K562 (cell line): Measurements from ENCODE around the gene RPL35. TPM values are rescaled to one million over a fixed set of nuclear protein-coding genes. Genes with fewer than 3 reads are reported as not detected.

Experiments used
- ATAC-seq: fragments of 200-7000 bp; cut with Tn5 transposase; 3 replicates; pipeline ENCODE4 v1.9.1; 2020; ENCODE audit warnings: moderate library complexity
- BruUV-seq: library from RNA; stranded (reverse); fragments of 400-500 nt; replicated peaks from 2 replicates; lab custom pipeline; 2021; lab: Mats Ljungman, UMichigan
- CTCF ChIA-PET: fragments of 300-600 bp; formaldehyde crosslinking; extraction: SDS; loops from one replicate; lab custom pipeline; 2021; ENCODE audit warnings: low intra/inter-chr PET ratio; lab: Yijun Ruan, JAX
- POLR2A ChIA-PET: fragments of 300-600, 350-650 bp; sonication (Branson Sonifier 250); formaldehyde crosslinking; extraction: SDS; loops from one replicate; lab custom pipeline; 2021; ENCODE audit warnings: antibody characterized with exemption, inconsistent platforms; lab: Yijun Ruan, JAX
- DNase-seq, 4 experiments: peaks; one replicate each; pipeline versions ENCODE4 v3.0.0 to v3.0.0-alpha.2; 2011 to 2018; ENCODE audit warnings: low spot score in 3 of 4, mixed read lengths in 3 of 4; ENCODE audit errors: extremely low read depth in 1 of 4
- FAIRE-seq: peaks from 2 replicates; lab custom pipeline; 2011; peaks lifted over from hg19 to GRCh38; lab: Jason Lieb, UNC
- H2AFZ ChIP-seq: 2 replicates; pipeline ENCODE4 v1.6.0; 2011; ENCODE audit warnings: low read depth, low read length, control low read depth, inconsistent platforms
- H3K27ac ChIP-seq: fragments of 200-600 bp; 3 replicates; pipeline ENCODE4 v1.8.0; 2011; ENCODE audit warnings: low read depth, mild to moderate bottlenecking, control low read depth, inconsistent platforms, low read length, moderate library complexity, mixed read lengths; ENCODE audit errors: extremely low read depth
- H3K27me3 ChIP-seq, 2 experiments: fragments of 300-600 bp in 1 of 2; 2 replicates in 1 of 2; 3 replicates in 1 of 2; pipeline versions ENCODE4 v1.6.0 to v1.8.0; 2011; ENCODE audit warnings: inconsistent platforms in 2 of 2, low read length in 2 of 2, mild to moderate bottlenecking in 1 of 2, mixed read lengths in 1 of 2, moderate library complexity in 1 of 2; ENCODE audit not compliant: control insufficient read depth in 2 of 2, insufficient read depth in 2 of 2
- H3K36me3 ChIP-seq: fragments of 300-600 bp; 3 replicates; pipeline ENCODE4 v1.8.0; 2011; ENCODE audit warnings: mild to moderate bottlenecking, low read length, inconsistent platforms; ENCODE audit not compliant: control insufficient read depth, insufficient read depth
- H3K4me1 ChIP-seq, 2 experiments: fragments of 200-600 bp in 1 of 2; replicated peaks in 1 of 2; 2 replicates in 1 of 2; 3 replicates in 1 of 2; pipeline versions ENCODE4 v1.5.1 to v1.8.0; 2011; ENCODE audit warnings: inconsistent platforms in 2 of 2, low read length in 2 of 2, mild to moderate bottlenecking in 1 of 2, mixed read lengths in 1 of 2, moderate library complexity in 1 of 2; ENCODE audit not compliant: control insufficient read depth in 2 of 2, insufficient read depth in 2 of 2
- H3K4me2 ChIP-seq: 2 replicates; pipeline ENCODE4 v1.6.1; 2011; ENCODE audit warnings: low read length, control low read depth, inconsistent platforms, mixed read lengths; ENCODE audit not compliant: insufficient read depth
- H3K4me3 ChIP-seq: fragments of 200-600 bp; sonication (generic), shearing (Covaris generic); 2 replicates; pipeline ENCODE4 v1.5.1; 2016; ENCODE audit warnings: control low read depth, inconsistent platforms
- H3K79me2 ChIP-seq: fragments of 200-600 bp; 3 replicates; pipeline ENCODE4 v1.8.0; 2011; ENCODE audit warnings: low read length, inconsistent platforms; ENCODE audit not compliant: control insufficient read depth, insufficient read depth
- H3K9ac ChIP-seq, 2 experiments: 2 replicates each; pipeline versions ENCODE4 v1.6.0 to v1.6.1; 2011; ENCODE audit warnings: low read depth in 2 of 2, low read length in 2 of 2, control low read depth in 1 of 2, inconsistent platforms in 1 of 2, mild to moderate bottlenecking in 1 of 2, mixed read lengths in 1 of 2; ENCODE audit not compliant: insufficient read depth in 1 of 2
- H3K9me1 ChIP-seq: one replicate; pipeline ENCODE4 v1.6.0; 2011; ENCODE audit warnings: inconsistent platforms, mild to moderate bottlenecking, low read length, moderate library complexity; ENCODE audit not compliant: control insufficient read depth, insufficient read depth
- H3K9me3 ChIP-seq: replicated peaks from 2 replicates; pipeline ENCODE4 v1.5.1; 2011; ENCODE audit warnings: low read depth, low read length, inconsistent platforms; ENCODE audit not compliant: control insufficient read depth, insufficient read depth
- H4K20me1 ChIP-seq: replicated peaks from 2 replicates; pipeline ENCODE4 v1.6.1; 2011; ENCODE audit warnings: low read length, inconsistent platforms, mixed read lengths; ENCODE audit not compliant: control insufficient read depth, insufficient read depth
- BRD4 ChIP-seq: fragments of 200-600 bp; sonication (generic); IDR thresholded peaks from 2 replicates; pipeline ENCODE4 v1.6.1; 2017; ENCODE audit warnings: inconsistent platforms
- RAD21 ChIP-seq, 2 experiments: fragments of 250-450 bp in 1 of 2; fragments of 450-650 bp in 1 of 2; sonication (Bioruptor Pico) in 1 of 2; formaldehyde crosslinking in 1 of 2; IDR thresholded peaks in 1 of 2; conservative IDR thresholded peaks in 1 of 2; 2 replicates each; pipeline versions ENCODE4 v1.4.0 to v1.8.0; 2020 to 2022; ENCODE audit warnings: mild to moderate bottlenecking in 2 of 2, moderate library complexity in 1 of 2
- REST ChIP-seq, 2 experiments: fragments of 450-650 bp; formaldehyde crosslinking in 1 of 2; IDR thresholded peaks; 2 replicates each; pipeline versions ENCODE4 v1.4.0 to v1.6.1; 2014 to 2020; ENCODE audit warnings: mild to moderate bottlenecking in 2 of 2, borderline replicate concordance in 1 of 2, low read depth in 1 of 2
- XRCC5 ChIP-seq: fragments of 200-400 bp; formaldehyde crosslinking; IDR thresholded peaks from 2 replicates; pipeline ENCODE4 v1.6.1; 2017; ENCODE audit warnings: low read depth, mild to moderate bottlenecking, low read length
- in situ Hi-C: fragments of 300-500 bp; cut with MboI; formaldehyde crosslinking; loops from 4 replicates; pipeline ENCODE4 v1.15.0; 2018; ENCODE audit warnings: inconsistent platforms, mixed read lengths
- intact Hi-C: fragments of 100-400 bp; cut with micrococcal nuclease; formaldehyde crosslinking; loops from 2 replicates; pipeline ENCODE4 v1.14.2; 2022
- polyA plus RNA-seq, 8 experiments: library from polyadenylated mRNA; depleted of rRNA in 4 of 8; stranded (reverse) in 5 of 8; unstranded in 3 of 8; fragments of >200 nt; fragmentation: Nextera tagmentation in 2 of 8; fragmentation: Illumina TruSeq in 1 of 8; extraction: Ambion mirVana in 2 of 8; extraction: Trizol in 1 of 8; gene quantifications; 2 replicates each; pipeline versions ENCODE4 v1.2.1 to v1.2.3, GENCODE V29; 2011 to 2014; ENCODE audit warnings: inconsistent platforms in 1 of 8, missing spikeins in 1 of 8
- total RNA-seq, 7 experiments: library from RNA; depleted of rRNA in 6 of 7; stranded (reverse); fragments of >200 nt in 6 of 7; fragmentation: Illumina TruSeq in 2 of 7; extraction: Trizol in 2 of 7; gene quantifications; 2 replicates each; pipeline versions ENCODE4 v1.2.1 to v1.2.3, GENCODE V29; 2011 to 2021; ENCODE audit warnings: low replicate concordance in 1 of 7
- TF ChIP-seq, protein P1 (sequence below): fragments of 250-450 bp; sonication (Bioruptor Pico); IDR thresholded peaks from 2 replicates; pipeline ENCODE4 v1.5.0; 2021; ENCODE audit warnings: mild to moderate bottlenecking, moderate library complexity
- TF ChIP-seq, protein P2 (sequence below), 3 experiments: IDR thresholded peaks in 2 of 3; conservative IDR thresholded peaks in 1 of 3; 2 replicates each; pipeline ENCODE4 v1.5.1; 2011 to 2012; ENCODE audit warnings: low read length in 3 of 3, mild to moderate bottlenecking in 3 of 3, control low read depth in 2 of 3, improper control_type of control experiment in 1 of 3, inconsistent platforms in 1 of 3, low read depth in 1 of 3, mixed read lengths in 1 of 3, moderate library complexity in 1 of 3; ENCODE audit not compliant: insufficient read depth in 2 of 3

RPL35 gene
- total and polyA plus RNA-seq, 9 of the 15 experiments (the other 6 are each of a cell fraction or from before 2014, with no cell fraction given): 1,755 to 5,101 (median 3,405) TPM

DNA sequence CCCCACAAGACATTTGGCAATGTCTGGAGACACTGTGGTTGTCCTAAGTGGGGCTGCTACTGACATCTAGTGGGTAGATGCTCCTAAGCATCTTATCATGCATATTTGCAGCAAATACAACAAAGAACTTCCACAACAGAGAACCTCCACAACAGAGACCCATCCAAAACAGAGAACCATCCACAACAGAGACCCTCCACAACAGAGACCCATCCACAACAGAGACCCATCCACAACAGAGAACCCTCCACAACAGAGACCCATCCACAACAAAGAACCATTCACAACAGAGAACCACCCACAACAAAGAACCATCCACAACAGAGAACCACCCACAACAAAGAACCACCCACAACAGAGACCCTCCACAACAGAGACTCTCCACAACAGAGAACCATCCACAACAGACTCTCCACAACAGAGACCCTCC, 33.0 kb upstream of the RPL35 start:
- H3K4me2 ChIP-seq: no peak overlapping the region
- BruUV-seq: no TSS peak
- intact Hi-C loops: loop anchor here (1.0 to 5.0 kb wide), 2 partner anchors 37 to 120 kb away; no protein-coding TSS in a partner anchor
- no peak overlapping the region; a peak in 1 of 4 replicates for H3K9ac ChIP-seq
- H2AFZ ChIP-seq: no peak overlapping the region
- no peak overlapping the region for H3K4me3 ChIP-seq
- peaks cover 62% of the 10 kb centered on the region for H3K36me3 ChIP-seq
- H3K9me3 ChIP-seq: no peaks in the 10 kb centered on the region; the same call in 1 of the 2 replicates
- no peaks in the 10 kb centered on the region for H3K9me1 ChIP-seq
- H3K4me1 ChIP-seq: peaks cover 8 to 11% of the 10 kb centered on the region in 2 experiments; a peak in 4 of 5 replicates
- CTCF ChIA-PET: interaction anchor here (0.9 to 1.3 kb wide), 2 partner anchors 120 to 123 kb away, joined by 4 to 15 read pairs; partner anchors contain the start of gene NR6A1
- TF ChIP-seq REST (IDR thresholded peaks at IDR 0.05; ENCODE audit: borderline replicate concordance) (peak; percentile 3; the same call in 1 of the 2 replicates), REST (CRISPR knock-in tag; IDR thresholded peaks at IDR 0.05; ENCODE audit: low read depth) (no peak), RAD21 (CRISPR knock-in tag; conservative IDR thresholded peaks at IDR 0.05 in 1 of 2, IDR thresholded peaks at IDR 0.05 in 1 of 2) (peak; percentile 43 to 58; a peak in 3 of 4 replicates), BRD4 (no peak), XRCC5 (no peak)
- TF ChIP-seq, protein P1, sequence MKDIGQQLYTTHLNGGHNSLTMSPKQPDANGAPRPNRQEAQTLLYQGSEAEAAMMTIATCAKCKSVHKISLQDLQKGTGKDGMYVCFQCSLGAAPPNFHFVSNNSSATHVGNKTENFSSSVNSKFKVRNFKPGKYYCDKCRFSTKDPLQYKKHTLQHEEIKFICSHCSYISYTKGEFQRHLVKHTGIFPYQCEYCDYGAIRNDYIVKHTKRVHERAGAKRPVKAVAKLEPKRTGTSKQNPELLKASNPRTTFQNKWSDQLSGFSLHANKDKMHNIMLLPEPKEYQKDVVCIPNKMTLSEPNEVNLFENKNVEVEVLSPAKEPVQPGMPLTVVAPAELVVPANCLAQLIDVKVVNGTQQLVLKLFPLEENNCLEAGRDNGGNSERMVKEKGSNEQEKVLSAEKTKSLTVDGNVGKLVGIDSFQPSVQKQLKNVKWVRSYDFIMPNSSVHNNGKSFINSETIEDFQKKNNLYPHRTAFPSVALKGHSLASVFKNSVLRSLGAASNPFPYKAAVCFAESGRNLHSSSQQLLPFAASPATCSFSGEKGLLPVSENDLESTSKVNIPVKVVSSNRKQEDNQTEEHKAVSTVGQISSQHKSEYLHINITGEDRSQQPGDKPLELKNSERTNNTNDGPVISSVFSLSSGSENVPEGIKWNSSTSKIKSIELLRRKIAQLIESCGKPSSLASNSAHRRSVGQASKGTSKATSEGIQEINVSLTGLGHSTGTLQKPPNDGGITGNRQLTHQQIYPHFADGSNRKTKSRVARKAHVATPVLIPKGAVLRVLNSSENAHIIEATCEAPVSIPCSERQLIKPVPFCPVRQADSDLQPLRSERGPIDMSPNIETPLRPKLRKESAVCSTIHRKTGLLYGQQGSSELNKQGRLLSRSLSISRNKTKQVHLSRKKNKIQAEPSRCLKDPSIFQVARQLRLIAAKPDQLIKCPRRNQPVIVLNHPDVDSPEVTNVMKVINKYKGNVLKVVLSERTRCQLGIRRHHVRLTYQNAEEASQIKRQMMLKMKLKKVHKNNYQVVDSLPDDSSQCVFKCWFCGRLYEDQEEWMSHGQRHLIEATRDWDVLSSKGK (CRISPR knock-in tag): no peak
- TF ChIP-seq, protein P2, sequence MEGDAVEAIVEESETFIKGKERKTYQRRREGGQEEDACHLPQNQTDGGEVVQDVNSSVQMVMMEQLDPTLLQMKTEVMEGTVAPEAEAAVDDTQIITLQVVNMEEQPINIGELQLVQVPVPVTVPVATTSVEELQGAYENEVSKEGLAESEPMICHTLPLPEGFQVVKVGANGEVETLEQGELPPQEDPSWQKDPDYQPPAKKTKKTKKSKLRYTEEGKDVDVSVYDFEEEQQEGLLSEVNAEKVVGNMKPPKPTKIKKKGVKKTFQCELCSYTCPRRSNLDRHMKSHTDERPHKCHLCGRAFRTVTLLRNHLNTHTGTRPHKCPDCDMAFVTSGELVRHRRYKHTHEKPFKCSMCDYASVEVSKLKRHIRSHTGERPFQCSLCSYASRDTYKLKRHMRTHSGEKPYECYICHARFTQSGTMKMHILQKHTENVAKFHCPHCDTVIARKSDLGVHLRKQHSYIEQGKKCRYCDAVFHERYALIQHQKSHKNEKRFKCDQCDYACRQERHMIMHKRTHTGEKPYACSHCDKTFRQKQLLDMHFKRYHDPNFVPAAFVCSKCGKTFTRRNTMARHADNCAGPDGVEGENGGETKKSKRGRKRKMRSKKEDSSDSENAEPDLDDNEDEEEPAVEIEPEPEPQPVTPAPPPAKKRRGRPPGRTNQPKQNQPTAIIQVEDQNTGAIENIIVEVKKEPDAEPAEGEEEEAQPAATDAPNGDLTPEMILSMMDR (IDR thresholded peaks at IDR 0.05 in 2 of 3, conservative IDR thresholded peaks at IDR 0.05 in 1 of 3; ENCODE audit: insufficient read depth in 2 of 3, low read depth in 1 of 3, low read length in 3 of 3): peak; percentile 52 to 67 (median 53); a peak in 5 of 6 replicates
- H4K20me1 ChIP-seq: 0 out of 2 replicates have a peak, but pooled peaks cover 3% of the 10 kb centered on the region
- no peaks in the 10 kb centered on the region for H3K27me3 ChIP-seq
- FAIRE-seq (peak; percentile 73), DNase-seq (peak in 1 of 4 experiments; percentile 45), ATAC-seq (peak; percentile 79)
- in situ Hi-C loops: no loop called here
- no peaks in the 10 kb centered on the region for H3K79me2 ChIP-seq
- POLR2A ChIA-PET: interaction anchor here (2.3 kb wide), 1 partner anchor 17 kb away, joined by 11 read pairs; no protein-coding TSS in a partner anchor
- H3K27ac ChIP-seq: no peak overlapping the region
